Activated CD8-positive, alpha-beta T cell treated with anti-CD3 and anti-CD28 coated beads for 36 hours (primary cell): ENCODE measurements around the gene TENT4B. TPM values are rescaled to one million over a fixed set of nuclear protein-coding genes. Genes with fewer than 3 reads are reported as not detected.

ENCODE experiments used
- ATAC-seq: fragments of 200-7000 bp; cut with Tn5 transposase; one replicate; pipeline ENCODE4 v1.10.0; 2021; ENCODE audit warnings: mild to moderate bottlenecking, moderate library complexity
- CTCF ChIA-PET: fragments of 350-600 bp; sonication (Branson Sonifier 250); formaldehyde crosslinking; loops from one replicate; lab custom pipeline; 2021; ENCODE audit warnings: antibody characterized with exemption; lab: Charles Lee
- POLR2A ChIA-PET: fragments of 350-600 bp; sonication (Branson Sonifier 250); formaldehyde crosslinking; loops from one replicate; lab custom pipeline; 2021; ENCODE audit warnings: antibody characterized with exemption; lab: Charles Lee
- DNase-seq: peaks from one replicate; pipeline ENCODE4 v3.0.0-alpha.2; 2020
- H3K27ac Mint-ChIP-seq: one replicate; pipeline ENCODE4 v1.8.0; 2021; ENCODE audit warnings: mild to moderate bottlenecking, mixed read lengths
- H3K27me3 Mint-ChIP-seq: one replicate; pipeline ENCODE4 v1.8.0; 2021; ENCODE audit warnings: mixed read lengths
- H3K36me3 Mint-ChIP-seq: one replicate; pipeline ENCODE4 v1.8.0; 2021; ENCODE audit warnings: low read depth, mixed read lengths
- H3K4me1 Mint-ChIP-seq: one replicate; pipeline ENCODE4 v1.8.0; 2021; ENCODE audit warnings: low read depth, mixed read lengths
- H3K4me3 Mint-ChIP-seq: one replicate; pipeline ENCODE4 v1.8.0; 2021; ENCODE audit warnings: mild to moderate bottlenecking, moderate library complexity, mixed read lengths
- H3K9me3 Mint-ChIP-seq: one replicate; pipeline ENCODE4 v1.8.0; 2021; ENCODE audit warnings: mixed read lengths
- intact Hi-C: fragments of 100-400 bp; cut with micrococcal nuclease; formaldehyde crosslinking; loops from one replicate; pipeline ENCODE4 v1.10.0; 2022
- total RNA-seq, 2 experiments: library from RNA; stranded (reverse); gene quantifications; one replicate each; pipeline ENCODE4 v1.2.3, GENCODE V29; 2021
- TF ChIP-seq, protein P1 (sequence below): fragments of 200-600 bp; IDR thresholded peaks from one replicate; pipeline ENCODE4 v1.8.0; 2022; ENCODE audit warnings: antibody characterized with exemption, mild to moderate bottlenecking

Gene TENT4B
- total RNA-seq, 2 experiments from 2014 or later = 19.0 to 19.2 TPM

GRCh38 chr16:50276326-50276640 is 123.2 kb downstream of the TENT4B start:
- H3K4me3 Mint-ChIP-seq = no peak overlapping the region
- H3K9me3 Mint-ChIP-seq = peaks cover 10% of the 10 kb centered on the region
- ATAC-seq = no peak
- intact Hi-C loops = loop anchor here (5.0 kb wide), 2 partner anchors 36 to 61 kb away; no protein-coding TSS in a partner anchor
- DNase-seq = no peak
- TF ChIP-seq, protein P1, sequence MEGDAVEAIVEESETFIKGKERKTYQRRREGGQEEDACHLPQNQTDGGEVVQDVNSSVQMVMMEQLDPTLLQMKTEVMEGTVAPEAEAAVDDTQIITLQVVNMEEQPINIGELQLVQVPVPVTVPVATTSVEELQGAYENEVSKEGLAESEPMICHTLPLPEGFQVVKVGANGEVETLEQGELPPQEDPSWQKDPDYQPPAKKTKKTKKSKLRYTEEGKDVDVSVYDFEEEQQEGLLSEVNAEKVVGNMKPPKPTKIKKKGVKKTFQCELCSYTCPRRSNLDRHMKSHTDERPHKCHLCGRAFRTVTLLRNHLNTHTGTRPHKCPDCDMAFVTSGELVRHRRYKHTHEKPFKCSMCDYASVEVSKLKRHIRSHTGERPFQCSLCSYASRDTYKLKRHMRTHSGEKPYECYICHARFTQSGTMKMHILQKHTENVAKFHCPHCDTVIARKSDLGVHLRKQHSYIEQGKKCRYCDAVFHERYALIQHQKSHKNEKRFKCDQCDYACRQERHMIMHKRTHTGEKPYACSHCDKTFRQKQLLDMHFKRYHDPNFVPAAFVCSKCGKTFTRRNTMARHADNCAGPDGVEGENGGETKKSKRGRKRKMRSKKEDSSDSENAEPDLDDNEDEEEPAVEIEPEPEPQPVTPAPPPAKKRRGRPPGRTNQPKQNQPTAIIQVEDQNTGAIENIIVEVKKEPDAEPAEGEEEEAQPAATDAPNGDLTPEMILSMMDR = no peak
- H3K36me3 Mint-ChIP-seq = peaks cover 34% of the 10 kb centered on the region
- CTCF ChIA-PET = interaction anchor here (0.9 to 4.2 kb wide), 3 partner anchors 16 to 81 kb away, joined by 3 to 25 read pairs (median 24); no protein-coding TSS in a partner anchor
- no peaks in the 10 kb centered on the region for H3K27me3 Mint-ChIP-seq
- H3K27ac Mint-ChIP-seq = peak overlapping the region; percentile 100
- POLR2A ChIA-PET = interaction anchor here (1.8 to 19.3 kb wide), 2 partner anchors 8 to 62 kb away, joined by 6 to 215 read pairs; partner anchors contain the start of gene ADCY7
- peaks cover 93% of the 10 kb centered on the region for H3K4me1 Mint-ChIP-seq

DNA sequence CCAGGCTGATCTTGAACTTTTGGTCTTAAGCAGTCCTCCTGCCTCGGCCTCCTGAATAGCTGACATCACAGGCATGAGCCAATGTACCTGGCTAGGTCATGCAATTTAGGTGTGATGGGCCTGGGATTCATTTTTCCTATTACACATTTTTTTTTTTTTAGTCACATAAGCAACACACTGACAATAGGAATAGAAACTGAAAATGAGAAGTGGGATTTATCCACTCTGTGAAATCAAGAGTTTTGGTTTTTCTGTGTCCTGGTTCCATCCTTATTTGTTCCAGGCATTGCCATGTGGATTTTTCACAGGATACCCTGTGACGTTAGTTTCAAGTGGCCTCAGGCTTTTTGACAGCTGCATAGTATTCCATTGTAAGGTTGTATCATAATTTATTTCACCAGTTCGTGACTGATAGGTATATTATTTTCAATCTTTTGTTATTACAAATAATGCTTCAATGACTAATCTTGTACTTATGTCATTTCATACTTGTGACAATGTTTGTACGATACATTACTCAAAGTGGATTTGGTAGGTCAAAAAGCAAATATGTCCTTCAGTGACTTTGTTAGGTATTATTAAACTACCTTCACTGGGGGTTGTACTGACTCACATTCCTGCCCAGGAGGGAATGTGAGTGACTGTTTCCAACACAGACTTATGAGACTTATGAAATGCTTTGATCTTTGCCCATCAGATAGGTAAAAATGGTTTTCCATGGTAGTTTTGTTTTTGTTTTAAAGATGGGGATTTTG is 123.9 kb downstream of the TENT4B start:
- Mint-ChIP-seq H3K9me3 (peaks cover 10% of the 10 kb centered on the region), H3K36me3 (peaks cover 34% of the 10 kb centered on the region), H3K27ac (peak overlapping the region; percentile 91), H3K27me3 (no peaks in the 10 kb centered on the region), H3K4me1 (peaks cover 92% of the 10 kb centered on the region), H3K4me3 (no peak overlapping the region)
- intact Hi-C loops = loop anchor here (5.0 kb wide), 2 partner anchors 35 to 60 kb away; no protein-coding TSS in a partner anchor
- DNase-seq (no peak), ATAC-seq (peak; percentile 12)
- POLR2A ChIA-PET = interaction anchor here (3.6 to 19.3 kb wide), 2 partner anchors 9 to 31 kb away, joined by 18 to 215 read pairs; partner anchors contain the start of gene ADCY7
- TF ChIP-seq, protein P1 = no peak
- CTCF ChIA-PET = interaction anchor here (0.8 to 4.2 kb wide), 3 partner anchors 10 to 78 kb away, joined by 3 to 24 read pairs (median 4); no protein-coding TSS in a partner anchor

GRCh38 chr16:50278251-50278650 is 125.1 kb downstream of the TENT4B start:
- Mint-ChIP-seq H3K36me3 (peaks cover 39% of the 10 kb centered on the region), H3K9me3 (peaks cover 10% of the 10 kb centered on the region), H3K27ac (peak overlapping the region; percentile 91), H3K4me3 (no peak overlapping the region), H3K4me1 (peaks cover 92% of the 10 kb centered on the region), H3K27me3 (no peaks in the 10 kb centered on the region)
- intact Hi-C loops = loop anchor here (5.0 kb wide), 2 partner anchors 34 to 59 kb away; no protein-coding TSS in a partner anchor
- TF ChIP-seq, protein P1 = no peak
- DNase-seq (no peak), ATAC-seq (no peak)
- ChIA-PET POLR2A (interaction anchor here (0.7 to 19.3 kb wide), 4 partner anchors 10 to 68 kb away, joined by 3 to 215 read pairs (median 12); partner anchors contain the start of gene ADCY7), CTCF (interaction anchor here (0.8 to 2.8 kb wide), 10 partner anchors 8 to 387 kb away, joined by 3 to 12 read pairs (median 4); no protein-coding TSS in a partner anchor)

DNA sequence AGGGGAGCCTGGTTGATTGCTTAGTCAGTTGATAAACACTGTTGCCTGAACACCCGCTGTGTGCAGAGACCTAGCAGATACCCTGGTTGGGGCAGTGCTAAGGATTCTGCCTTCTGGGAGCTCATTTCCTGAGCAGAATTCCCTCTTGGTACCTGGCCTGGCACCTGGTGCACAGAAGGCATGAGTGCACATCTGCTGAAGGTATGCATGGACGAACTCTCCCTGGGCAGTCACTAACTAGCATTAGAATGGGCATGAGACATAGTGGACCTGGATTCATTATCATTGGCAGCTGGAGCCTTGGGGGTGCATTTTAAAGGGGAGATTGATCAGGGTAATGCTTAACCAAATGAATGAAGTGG is 126.4 kb downstream of the TENT4B start:
- Mint-ChIP-seq H3K4me3 (no peak overlapping the region), H3K27ac (peak overlapping the region; percentile 53), H3K36me3 (peaks cover 35% of the 10 kb centered on the region), H3K27me3 (no peaks in the 10 kb centered on the region), H3K9me3 (peaks cover 10% of the 10 kb centered on the region), H3K4me1 (peaks cover 92% of the 10 kb centered on the region)
- intact Hi-C loops = loop anchor here (5.0 kb wide), 2 partner anchors 33 to 58 kb away; no protein-coding TSS in a partner anchor
- ChIA-PET CTCF (interaction anchor here (1.0 to 2.8 kb wide), 7 partner anchors 11 to 254 kb away, joined by 3 to 12 read pairs (median 4); partner anchors contain the start of gene CNEP1R1), POLR2A (interaction anchor here (0.9 to 19.3 kb wide), 4 partner anchors 12 to 59 kb away, joined by 3 to 215 read pairs (median 10); partner anchors contain the start of gene ADCY7)
- DNase-seq (no peak), ATAC-seq (no peak)
- TF ChIP-seq, protein P1 = no peak
